Measurements from ENCODE around the gene VTI1A. TPM values are rescaled to one million over a fixed set of nuclear protein-coding genes. Genes with fewer than 3 reads are reported as not detected.
A peak's percentile ranks its signal among the peaks of the same experiment; 100 is the strongest.

Gene VTI1A
- polyA plus RNA-seq, 2 of the 4 experiments (the other 2 are of a cell fraction), result 17.0 to 25.3 TPM

GRCh38 chr10:112570585-112570984, 123.6 kb downstream of the VTI1A start:
- H3K4me1 ChIP-seq, result peaks cover 3% of the 10 kb centered on the region; the same call in 1 of the 3 replicates
- FAIRE-seq (no peak), ATAC-seq (no peak), DNase-seq (ENCODE audit: low read depth in 1 of 2, low spot score in 1 of 2) (no peak)
- no peak overlapping the region for H3K27ac ChIP-seq
- WGBS (ENCODE audit: missing lambda C conversion rate), result 78% methylated on average over 3 of the region's 3 CpGs
- no peak for TF ChIP-seq POLR2A (IDR thresholded peaks at IDR 0.05; ENCODE audit: low read length)
- TF ChIP-seq, protein P1, sequence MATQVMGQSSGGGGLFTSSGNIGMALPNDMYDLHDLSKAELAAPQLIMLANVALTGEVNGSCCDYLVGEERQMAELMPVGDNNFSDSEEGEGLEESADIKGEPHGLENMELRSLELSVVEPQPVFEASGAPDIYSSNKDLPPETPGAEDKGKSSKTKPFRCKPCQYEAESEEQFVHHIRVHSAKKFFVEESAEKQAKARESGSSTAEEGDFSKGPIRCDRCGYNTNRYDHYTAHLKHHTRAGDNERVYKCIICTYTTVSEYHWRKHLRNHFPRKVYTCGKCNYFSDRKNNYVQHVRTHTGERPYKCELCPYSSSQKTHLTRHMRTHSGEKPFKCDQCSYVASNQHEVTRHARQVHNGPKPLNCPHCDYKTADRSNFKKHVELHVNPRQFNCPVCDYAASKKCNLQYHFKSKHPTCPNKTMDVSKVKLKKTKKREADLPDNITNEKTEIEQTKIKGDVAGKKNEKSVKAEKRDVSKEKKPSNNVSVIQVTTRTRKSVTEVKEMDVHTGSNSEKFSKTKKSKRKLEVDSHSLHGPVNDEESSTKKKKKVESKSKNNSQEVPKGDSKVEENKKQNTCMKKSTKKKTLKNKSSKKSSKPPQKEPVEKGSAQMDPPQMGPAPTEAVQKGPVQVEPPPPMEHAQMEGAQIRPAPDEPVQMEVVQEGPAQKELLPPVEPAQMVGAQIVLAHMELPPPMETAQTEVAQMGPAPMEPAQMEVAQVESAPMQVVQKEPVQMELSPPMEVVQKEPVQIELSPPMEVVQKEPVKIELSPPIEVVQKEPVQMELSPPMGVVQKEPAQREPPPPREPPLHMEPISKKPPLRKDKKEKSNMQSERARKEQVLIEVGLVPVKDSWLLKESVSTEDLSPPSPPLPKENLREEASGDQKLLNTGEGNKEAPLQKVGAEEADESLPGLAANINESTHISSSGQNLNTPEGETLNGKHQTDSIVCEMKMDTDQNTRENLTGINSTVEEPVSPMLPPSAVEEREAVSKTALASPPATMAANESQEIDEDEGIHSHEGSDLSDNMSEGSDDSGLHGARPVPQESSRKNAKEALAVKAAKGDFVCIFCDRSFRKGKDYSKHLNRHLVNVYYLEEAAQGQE (IDR thresholded peaks at IDR 0.05), result no peak
- no peak for TF ChIP-seq E2F6 (IDR thresholded peaks at IDR 0.05; ENCODE audit: borderline replicate concordance, low read depth)
- TF ChIP-seq ATOH8 (CRISPR knock-in tag; IDR thresholded peaks at IDR 0.05; ENCODE audit: low read depth), result no peak
- no peak for TF ChIP-seq EP300 (IDR thresholded peaks at IDR 0.05)
- no peak for TF ChIP-seq CHD2 (IDR thresholded peaks at IDR 0.05; ENCODE audit: low read length, partially characterized antibody)
- TF ChIP-seq RFX5 (IDR thresholded peaks at IDR 0.05), result no peak
- no peak for TF ChIP-seq ESRRA (IDR thresholded peaks at IDR 0.05; ENCODE audit: borderline replicate concordance, low read length)
- TF ChIP-seq EHF (CRISPR knock-in tag; IDR thresholded peaks at IDR 0.05), result no peak
- TF ChIP-seq KDM1A (IDR thresholded peaks at IDR 0.05; ENCODE audit: low read depth), result no peak
- TF ChIP-seq TFCP2L1 (CRISPR knock-in tag; IDR thresholded peaks at IDR 0.05), result no peak
- TF ChIP-seq HEYL (CRISPR knock-in tag; IDR thresholded peaks at IDR 0.05), result no peak
- H3K4me3 ChIP-seq, result no peak overlapping the region
- POLR2A ChIA-PET, result interaction anchor here (0.7 kb wide), 2 partner anchors 380 to 584 kb away, joined by 4 read pairs; partner anchors contain the start of gene TCF7L2
- H3K9me3 ChIP-seq, result no peaks in the 10 kb centered on the region
- CTCF ChIA-PET, result interaction anchor here (0.9 kb wide), 1 partner anchor 815 kb away, joined by 3 read pairs; no protein-coding TSS in a partner anchor
- H3K4me2 ChIP-seq, result no peak overlapping the region

GRCh38 chr10:112579578-112579977, 132.6 kb downstream of the VTI1A start:
- 94% methylated on average over 1 of the region's 1 CpG for WGBS (ENCODE audit: missing lambda C conversion rate)

GRCh38 chr10:112580267-112580666, 133.3 kb downstream of the VTI1A start:
- no peaks in the 10 kb centered on the region for H3K9me3 ChIP-seq
- DNase-seq (ENCODE audit: low read depth in 1 of 2, low spot score in 1 of 2) (no peak), FAIRE-seq (no peak), ATAC-seq (no peak)
- ChIA-PET POLR2A (no interaction called here), CTCF (no interaction called here)
- no peak for TF ChIP-seq ZSCAN20 (CRISPR knock-in tag; IDR thresholded peaks at IDR 0.05)
- TF ChIP-seq MAFK (IDR thresholded peaks at IDR 0.05; ENCODE audit: partially characterized antibody), result peak; percentile 15
- no peak overlapping the region for H3K27ac ChIP-seq
- H3K4me1 ChIP-seq, result peaks cover 12% of the 10 kb centered on the region
- no peak overlapping the region for H3K4me3 ChIP-seq
- H3K4me2 ChIP-seq, result no peak overlapping the region
- WGBS (ENCODE audit: missing lambda C conversion rate), result 95% methylated on average over 2 of the region's 2 CpGs

More at GRCh38 chr10:112579578-112579977, 132.6 kb downstream of the VTI1A start:
- FAIRE-seq, result no peak
- TF ChIP-seq ZC3H11A (IDR thresholded peaks at IDR 0.05) (no peak), CBX8 (IDR thresholded peaks at IDR 0.05) (no peak), JUNB (IDR thresholded peaks at IDR 0.05) (no peak), KDM5A (IDR thresholded peaks at IDR 0.05) (no peak)
- TF ChIP-seq, protein P2, sequence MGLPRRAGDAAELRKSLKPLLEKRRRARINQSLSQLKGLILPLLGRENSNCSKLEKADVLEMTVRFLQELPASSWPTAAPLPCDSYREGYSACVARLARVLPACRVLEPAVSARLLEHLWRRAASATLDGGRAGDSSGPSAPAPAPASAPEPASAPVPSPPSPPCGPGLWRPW (IDR thresholded peaks at IDR 0.05), result no peak
- TF ChIP-seq, protein P3, sequence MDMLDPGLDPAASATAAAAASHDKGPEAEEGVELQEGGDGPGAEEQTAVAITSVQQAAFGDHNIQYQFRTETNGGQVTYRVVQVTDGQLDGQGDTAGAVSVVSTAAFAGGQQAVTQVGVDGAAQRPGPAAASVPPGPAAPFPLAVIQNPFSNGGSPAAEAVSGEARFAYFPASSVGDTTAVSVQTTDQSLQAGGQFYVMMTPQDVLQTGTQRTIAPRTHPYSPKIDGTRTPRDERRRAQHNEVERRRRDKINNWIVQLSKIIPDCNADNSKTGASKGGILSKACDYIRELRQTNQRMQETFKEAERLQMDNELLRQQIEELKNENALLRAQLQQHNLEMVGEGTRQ (IDR thresholded peaks at IDR 0.05), result no peak
- H3K4me3 ChIP-seq, result no peak overlapping the region
- peaks cover 5% of the 10 kb centered on the region for H3K4me1 ChIP-seq
- ATAC-seq, result no peak
- H3K4me2 ChIP-seq, result no peak overlapping the region
- H3K27ac ChIP-seq, result no peak overlapping the region
- ChIA-PET POLR2A (no interaction called here), CTCF (no interaction called here)
- no peaks in the 10 kb centered on the region for H3K9me3 ChIP-seq
- no peak for DNase-seq (ENCODE audit: low read depth in 1 of 2, low spot score in 1 of 2)

Measured in A549 (cell line).